H1 (cell line): ENCODE measurements around the gene SIGLEC12. TPM values are rescaled to one million over a fixed set of nuclear protein-coding genes. Genes with fewer than 3 reads are reported as not detected.

Source experiments
- CTCF ChIA-PET: fragments of 300-600 bp; sonication (Branson Sonifier 250); formaldehyde crosslinking; loops from one replicate; lab custom pipeline; 2021; ENCODE audit not compliant: partially characterized antibody; lab: Charles Lee
- POLR2A ChIA-PET: fragments of 300-600 bp; sonication (Branson Sonifier 250); formaldehyde crosslinking; loops from one replicate; lab custom pipeline; 2021; ENCODE audit warnings: inconsistent platforms; ENCODE audit not compliant: partially characterized antibody; lab: Charles Lee
- DNase-seq, 2 experiments: peaks; one replicate each; pipeline versions ENCODE4 v3.0.0 to v3.0.0-alpha.2; 2010 to 2022; ENCODE audit warnings: low spot score in 2 of 2, low read depth in 1 of 2, mixed read lengths in 1 of 2
- FAIRE-seq: peaks from 2 replicates; lab custom pipeline; 2011; peaks lifted over from hg19 to GRCh38; lab: Jason Lieb, UNC
- H2AFZ ChIP-seq: 2 replicates; pipeline ENCODE4 v1.8.1; 2012; ENCODE audit warnings: low read length, inconsistent platforms
- H2AK5ac ChIP-seq: 2 replicates; pipeline ENCODE4 v1.6.1; 2013; ENCODE audit warnings: low read depth, low read length
- H2BK120ac ChIP-seq: replicated peaks from 2 replicates; pipeline ENCODE3; 2013; ENCODE audit warnings: low read depth, low read length, inconsistent platforms
- H2BK12ac ChIP-seq: 2 replicates; pipeline ENCODE4 v1.6.1; 2013; ENCODE audit warnings: low read depth, low read length
- H2BK15ac ChIP-seq: 2 replicates; pipeline ENCODE4 v1.6.1; 2013; ENCODE audit warnings: low read length
- H2BK20ac ChIP-seq: 2 replicates; pipeline ENCODE4 v1.6.1; 2013; ENCODE audit warnings: low read length
- H2BK5ac ChIP-seq: 2 replicates; pipeline ENCODE4 v1.6.1; 2013; ENCODE audit warnings: low read depth, low read length
- H3K14ac ChIP-seq: 2 replicates; pipeline ENCODE4 v1.6.1; 2013; ENCODE audit warnings: inconsistent platforms; ENCODE audit not compliant: insufficient read length
- H3K18ac ChIP-seq: 2 replicates; pipeline ENCODE4 v1.6.1; 2013; ENCODE audit warnings: low read length; ENCODE audit errors: extremely low read depth
- H3K23ac ChIP-seq: 2 replicates; pipeline ENCODE4 v1.6.1; 2013; ENCODE audit warnings: inconsistent platforms; ENCODE audit not compliant: insufficient read length
- H3K23me2 ChIP-seq: 2 replicates; pipeline ENCODE4 v1.6.1; 2013; ENCODE audit warnings: low read depth, low read length
- H3K27ac ChIP-seq: 2 replicates; pipeline ENCODE4 v1.6.1; 2011; ENCODE audit warnings: low read depth, low read length, inconsistent platforms
- H3K27me3 ChIP-seq, 4 experiments: replicated peaks in 1 of 4; 1 replicate in 1 of 4; 2 replicates in 3 of 4; pipeline versions ENCODE4 v1.6.1 to v1.8.1; 2011 to 2013; ENCODE audit warnings: low read length in 3 of 4, mild to moderate bottlenecking in 3 of 4, inconsistent platforms in 2 of 4, mixed read lengths in 2 of 4, moderate library complexity in 1 of 4; ENCODE audit not compliant: control insufficient read depth in 3 of 4, insufficient read depth in 3 of 4; ENCODE audit errors: extremely low read depth in 1 of 4
- H3K36me3 ChIP-seq, 4 experiments: 2 replicates each; pipeline versions ENCODE4 v1.6.1 to v1.8.1; 2011 to 2013; ENCODE audit warnings: mild to moderate bottlenecking in 4 of 4, low read length in 3 of 4, moderate library complexity in 2 of 4, control low read depth in 1 of 4, inconsistent platforms in 1 of 4; ENCODE audit not compliant: insufficient read depth in 4 of 4, control insufficient read depth in 2 of 4
- H3K4ac ChIP-seq: replicated peaks from 2 replicates; pipeline ENCODE3; 2013; ENCODE audit warnings: low read length, low read depth, mixed read lengths, inconsistent platforms; ENCODE audit not compliant: insufficient read length
- H3K4me1 ChIP-seq, 4 experiments: replicated peaks in 1 of 4; 1 replicate in 1 of 4; 2 replicates in 3 of 4; pipeline versions ENCODE4 v1.6.1 to v1.8.1; 2011 to 2013; ENCODE audit warnings: low read length in 3 of 4, inconsistent platforms in 2 of 4, mixed read lengths in 1 of 4; ENCODE audit not compliant: insufficient read depth in 4 of 4, control insufficient read depth in 3 of 4
- H3K4me2 ChIP-seq, 2 experiments: 2 replicates each; pipeline versions ENCODE4 v1.6.1 to v1.8.1; 2011 to 2013; ENCODE audit warnings: low read depth in 2 of 2, low read length in 2 of 2, control low read depth in 1 of 2, inconsistent platforms in 1 of 2, mild to moderate bottlenecking in 1 of 2; ENCODE audit not compliant: insufficient read depth in 1 of 2
- H3K4me3 ChIP-seq, 4 experiments: fragments of 200-600, 300-600 bp in 1 of 4; sonication (generic), shearing (Covaris generic), sonication (Bioruptor Twin) in 1 of 4; 2 replicates each; pipeline versions ENCODE4 v1.5.1 to v1.8.1; 2011 to 2016; ENCODE audit warnings: low read length in 4 of 4, low read depth in 3 of 4, control low read depth in 2 of 4, inconsistent platforms in 2 of 4, mild to moderate bottlenecking in 2 of 4, mixed read lengths in 1 of 4, moderate library complexity in 1 of 4; ENCODE audit not compliant: insufficient read depth in 2 of 4; ENCODE audit errors: extremely low read depth in 1 of 4
- H3K56ac ChIP-seq: replicated peaks from 2 replicates; pipeline ENCODE3; 2013; ENCODE audit warnings: low read depth, mild to moderate bottlenecking, mixed read lengths, low read length, inconsistent platforms; ENCODE audit not compliant: insufficient read length
- H3K79me1 ChIP-seq: 2 replicates; pipeline ENCODE4 v1.6.1; 2013; ENCODE audit warnings: low read depth, low read length, control low read depth
- H3K79me2 ChIP-seq, 2 experiments: 2 replicates each; pipeline versions ENCODE4 v1.6.1 to v1.8.1; 2012 to 2013; ENCODE audit warnings: low read length in 2 of 2, mild to moderate bottlenecking in 2 of 2, inconsistent platforms in 1 of 2; ENCODE audit not compliant: insufficient read depth in 2 of 2, control insufficient read depth in 1 of 2
- H3K9ac ChIP-seq, 4 experiments: replicated peaks in 1 of 4; 1 replicate in 1 of 4; 2 replicates in 3 of 4; pipeline versions ENCODE4 v1.6.1 to v1.8.1; 2011 to 2013; ENCODE audit warnings: low read depth in 3 of 4, low read length in 3 of 4, control low read depth in 2 of 4, mild to moderate bottlenecking in 2 of 4, moderate library complexity in 2 of 4, inconsistent platforms in 1 of 4; ENCODE audit errors: extremely low read depth in 1 of 4
- H3K9me3 ChIP-seq, 2 experiments: 2 replicates each; pipeline versions ENCODE4 v1.6.1 to v1.8.1; 2012 to 2013; ENCODE audit warnings: mild to moderate bottlenecking in 2 of 2, moderate library complexity in 2 of 2, control low read depth in 1 of 2, inconsistent platforms in 1 of 2, low read depth in 1 of 2, low read length in 1 of 2, mixed read lengths in 1 of 2; ENCODE audit not compliant: insufficient read depth in 2 of 2
- H4K20me1 ChIP-seq, 2 experiments: replicated peaks in 1 of 2; 2 replicates each; pipeline versions ENCODE3 to v1.8.1; 2011 to 2013; ENCODE audit warnings: inconsistent platforms in 2 of 2, low read length in 2 of 2, mild to moderate bottlenecking in 1 of 2; ENCODE audit not compliant: insufficient read depth in 2 of 2, control insufficient read depth in 1 of 2
- H4K5ac ChIP-seq: 2 replicates; pipeline ENCODE4 v1.6.1; 2013; ENCODE audit warnings: low read length, low read depth, mixed read lengths, inconsistent platforms; ENCODE audit not compliant: insufficient read length
- H4K8ac ChIP-seq: 2 replicates; pipeline ENCODE4 v1.8.0; 2013; ENCODE audit warnings: mild to moderate bottlenecking, moderate library complexity, low read length, inconsistent platforms; ENCODE audit not compliant: insufficient read depth; ENCODE audit errors: extremely low read depth
- H4K91ac ChIP-seq: replicated peaks from 2 replicates; pipeline ENCODE3; 2013; ENCODE audit warnings: low read length, mixed read lengths, inconsistent platforms; ENCODE audit not compliant: insufficient read length
- BACH1 ChIP-seq: IDR thresholded peaks from 2 replicates; pipeline ENCODE4 v1.6.1; 2012; ENCODE audit warnings: low read length, improper control_type of control experiment
- BCL11A ChIP-seq, 2 experiments: IDR thresholded peaks; one replicate each; pipeline ENCODE4 v1.6.1; 2011; ENCODE audit warnings: low read depth in 2 of 2, low read length in 2 of 2, mild to moderate bottlenecking in 2 of 2
- CTBP2 ChIP-seq: IDR thresholded peaks from 2 replicates; pipeline ENCODE4 v1.7.0; 2011; ENCODE audit warnings: borderline replicate concordance, mild to moderate bottlenecking, moderate library complexity, mixed read lengths, low read length; ENCODE audit not compliant: insufficient read depth, insufficient read length
- GTF2F1 ChIP-seq: IDR thresholded peaks from 2 replicates; pipeline ENCODE4 v1.6.1; 2012; ENCODE audit warnings: low read depth, low read length, improper control_type of control experiment, borderline replicate concordance
- POLR2AphosphoS5 ChIP-seq: IDR thresholded peaks from 2 replicates; pipeline ENCODE4 v1.6.1; 2011; ENCODE audit warnings: low read depth, low read length
- RNF2 ChIP-seq: fragments of 200-900, 300-1000 bp; sonication (generic); IDR thresholded peaks from 2 replicates; pipeline ENCODE4 v1.7.1; 2016; ENCODE audit warnings: borderline replicate concordance, low read depth, mild to moderate bottlenecking, antibody characterized with exemption, low read length; ENCODE audit not compliant: poor library complexity, severe bottlenecking; ENCODE audit errors: missing control alignments
- TAF7 ChIP-seq: optimal IDR thresholded peaks from 2 replicates; pipeline ENCODE3; 2011; ENCODE audit warnings: low read depth, mild to moderate bottlenecking, inconsistent platforms, low read length, moderate library complexity, borderline replicate concordance
- TBP ChIP-seq: IDR thresholded peaks from 2 replicates; pipeline ENCODE4 v1.6.1; 2011; ENCODE audit warnings: low read depth, low read length, improper control_type of control experiment
- WGBS, 2 experiments: shearing (Covaris generic) in 1 of 2; methylation state at CpG; one replicate each; pipeline versions ENCODE4 v1.1.6 to v1.1.7; 2013 to 2015; ENCODE audit warnings: low lambda C conversion rate in 2 of 2, mixed read lengths in 2 of 2, inconsistent platforms in 1 of 2, low coverage in 1 of 2, missing lambda C conversion rate in 1 of 2; ENCODE audit not compliant: insufficient replicate concordance in 2 of 2, insufficient coverage in 1 of 2, insufficient read length in 1 of 2; ENCODE audit errors: extremely low coverage in 1 of 2, missing lambda C conversion rate in 1 of 2; 5-methylcytosine and 5-hydroxymethylcytosine counted together
- polyA plus RNA-seq, 7 experiments: library from polyadenylated mRNA; depleted of rRNA in 3 of 7; stranded (reverse) in 5 of 7; unstranded in 2 of 7; fragments of >200 nt in 5 of 7; fragments of 200-250 nt in 2 of 7; gene quantifications; 1 replicate in 5 of 7; 2 replicates in 1 of 7; 4 replicates in 1 of 7; pipeline versions ENCODE4 v1.2.1 to v1.2.3, GENCODE V29; 2011 to 2013; ENCODE audit warnings: missing spikeins in 2 of 7, mixed read lengths in 2 of 7
- total RNA-seq: library from RNA; stranded (reverse); fragmentation: NEBNext Ultra II Directional; extraction: Animal tissue kit (Norgen Biotek cat#: 25700); gene quantifications from 2 replicates; pipeline ENCODE4 v1.2.1, GENCODE V29; 2021

The SIGLEC12 gene
- total and polyA plus RNA-seq, 2 of the 8 experiments (the other 6 are each of a cell fraction or from before 2014, with no cell fraction given), result not detected

- Histone ChIP-seq H3K79me1 (no peaks in the 10 kb centered on the region), H2BK5ac (no peak within 1 kb of the TSS), H3K27me3 (no peaks in the 10 kb centered on the region), H3K9me3 (peaks cover 43 to 45% of the 10 kb centered on the region in 2 experiments), H3K36me3 (no peaks in the 10 kb centered on the region), H4K91ac (no peak within 1 kb of the TSS), H3K23me2 (no peaks in the 10 kb centered on the region), H2BK12ac (0 out of 2 replicates have a peak within 1 kb of the TSS, but pooled peaks have one; percentile 60), H3K4me2 (no peak within 1 kb of the TSS), H3K23ac (no peak within 1 kb of the TSS), H2BK120ac (no peak within 1 kb of the TSS), H3K27ac (no peak within 1 kb of the TSS), H2BK20ac (0 out of 2 replicates have a peak within 1 kb of the TSS, but pooled peaks have one; percentile 32), H3K4me3 (no peak within 1 kb of the TSS), H3K14ac (no peak within 1 kb of the TSS), H2AFZ (no peak within 1 kb of the TSS), H3K4ac (no peak within 1 kb of the TSS), H2AK5ac (no peak within 1 kb of the TSS), H4K5ac (no peak within 1 kb of the TSS), H2BK15ac (peak within 1 kb of the TSS; percentile 61; the same call in 1 of the 2 replicates), H3K56ac (no peak within 1 kb of the TSS), H3K4me1 (peaks cover 0 to 5% (median 0%) of the 10 kb centered on the region in 4 experiments; a peak in 1 of 7 replicates), H3K79me2 (no peaks in the 10 kb centered on the region), H3K18ac (no peak within 1 kb of the TSS), H3K9ac (no peak within 1 kb of the TSS), H4K8ac (peak within 1 kb of the TSS; percentile 41; the same call in 1 of the 2 replicates), H4K20me1 (no peaks in the 10 kb centered on the region)
- DNase-seq (no peak), FAIRE-seq (no peak)
- ChIA-PET POLR2A (no interaction called here), CTCF (interaction anchor here (1.0 to 2.1 kb wide), 3 partner anchors 16 to 126 kb away, joined by 3 to 6 read pairs (median 3); no protein-coding TSS in a partner anchor)
- TF ChIP-seq TAF7 (no peak), BACH1 (no peak), RNF2 (no peak), POLR2AphosphoS5 (no peak), CTBP2 (no peak), TBP (no peak), GTF2F1 (no peak), BCL11A (IDR thresholded peaks at IDR 0.05; ENCODE audit: low read depth in 2 of 2, low read length in 2 of 2) (no peak)
- 75% methylated on average over 20 of the region's 25 CpGs; no CpG with 5 or more reads in 1 of the 2 experiments for WGBS, 2 experiments
Observed at GRCh38 chr19:51531349-51532315, 30.0 kb upstream of the SIGLEC12 start, which contains the start of gene SIGLEC6. Gene SIGLEC6, minus strand, starts transcription at chr19:51531670. Its CDS starts 22 bp downstream, at chr19:51531648.
